ENCODE measurements around the gene POMZP3.
"Not testable (repeated sequence)": the region's sequence is repeated elsewhere in the genome, so short reads cannot be mapped to it uniquely, and the experiment has no call there.

POMZP3 gene

DNA sequence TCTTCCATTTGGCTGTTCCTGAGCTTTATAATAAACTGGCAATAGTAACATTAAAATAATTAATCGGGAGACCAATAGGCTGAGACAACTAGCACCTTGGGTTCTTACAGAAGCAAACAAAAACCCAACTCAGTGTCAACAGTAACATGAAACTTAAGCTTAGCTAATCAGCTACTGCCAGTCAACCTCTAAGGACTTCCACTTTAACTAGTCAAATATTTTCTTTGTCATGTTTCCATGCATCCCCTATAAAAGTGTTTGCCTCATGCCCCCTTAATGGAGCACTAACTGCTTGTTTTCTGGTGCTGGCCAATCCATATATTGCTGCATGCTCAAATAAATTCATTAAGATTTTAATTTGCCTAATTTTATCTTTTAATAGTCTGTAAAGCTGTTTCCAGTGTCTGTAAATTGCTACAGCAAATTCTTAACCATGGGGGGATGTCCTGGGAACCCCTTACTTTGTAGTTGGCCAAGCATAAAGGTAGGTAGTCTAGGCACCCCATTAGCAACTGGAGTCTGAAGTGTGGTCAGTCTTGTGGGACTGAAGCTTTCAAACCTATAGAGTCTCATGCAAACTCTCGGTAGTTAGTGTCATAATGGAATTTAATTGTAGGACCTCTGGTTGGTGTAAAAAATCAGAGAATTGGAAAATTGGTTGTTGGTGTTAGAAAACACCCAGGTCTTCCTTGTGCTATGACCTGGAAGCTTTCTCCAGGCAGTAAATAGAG, 40.3 kb downstream of the POMZP3 start:
- DNase-seq (ENCODE audit: low spot score) = not testable (repeated sequence)

DNA sequence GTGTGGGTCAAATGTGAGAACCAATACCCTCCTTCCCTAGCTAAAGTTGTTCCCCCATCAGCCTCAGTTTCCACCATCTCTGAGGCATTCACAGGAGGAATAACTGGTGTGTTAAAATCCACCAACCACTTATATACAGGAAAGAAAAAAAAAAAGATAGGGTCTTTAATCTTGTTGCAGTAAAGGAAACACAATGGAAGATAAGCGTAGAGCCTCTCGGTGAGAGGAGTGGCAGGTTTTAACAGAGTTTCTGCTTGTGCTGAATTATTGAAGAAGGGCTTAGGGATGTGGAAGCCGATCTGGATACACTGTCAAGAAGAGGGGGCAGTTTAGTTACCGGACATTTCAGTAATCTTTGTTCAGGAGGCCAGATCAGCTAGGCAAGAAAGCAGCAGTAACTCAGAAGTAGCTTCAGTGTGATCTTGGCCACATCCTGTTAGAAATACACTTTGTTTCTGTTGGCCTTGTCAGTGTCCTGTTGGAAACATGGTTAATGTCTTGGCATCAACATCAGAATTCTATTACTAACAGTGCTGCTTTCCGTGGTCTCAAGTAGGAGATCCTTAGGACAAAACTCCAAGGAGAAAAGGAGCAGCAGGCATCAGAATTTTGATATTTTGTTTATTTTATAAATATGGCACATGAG, 43.3 kb downstream of the POMZP3 start:
- DNase-seq (ENCODE audit: low spot score) = not testable (repeated sequence)

DNA sequence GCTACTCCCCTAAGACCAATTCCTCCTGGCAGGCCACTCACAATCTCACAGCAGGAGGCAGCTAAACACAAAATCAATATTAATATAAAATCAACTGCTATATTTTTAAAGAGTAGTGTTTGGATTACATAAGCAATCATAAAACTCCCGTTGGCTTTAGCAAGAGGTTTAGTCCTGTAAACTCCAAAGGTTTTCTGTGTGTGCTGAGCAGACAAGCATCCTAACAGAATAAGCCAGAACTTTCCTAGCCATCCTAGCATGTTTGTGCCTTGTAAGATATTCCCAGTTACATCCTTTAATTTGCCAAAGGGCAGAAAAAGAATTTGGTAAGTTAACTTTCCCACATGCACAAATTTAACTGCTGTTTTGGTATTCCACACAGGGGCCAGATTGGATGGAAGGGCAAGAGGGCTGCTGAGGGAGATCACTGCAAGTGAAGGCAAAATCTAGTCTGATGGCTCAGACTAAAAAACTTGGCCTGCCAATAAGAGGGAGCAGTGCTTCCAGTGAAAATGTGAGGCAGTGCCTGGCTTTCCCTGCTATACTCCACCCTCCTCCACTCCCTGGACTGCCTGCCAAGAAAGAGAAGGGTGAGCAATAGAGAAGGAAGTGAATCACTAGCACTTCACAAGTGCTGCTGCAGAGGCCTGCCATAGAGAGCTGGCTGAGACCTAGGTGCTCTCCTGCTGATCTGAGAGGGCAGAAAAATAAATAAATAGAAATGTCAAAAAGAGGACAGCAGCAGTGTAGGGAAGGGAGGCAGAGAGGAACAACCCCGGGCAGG, 44.0 kb downstream of the POMZP3 start:
- DNase-seq (ENCODE audit: low spot score) = not testable (repeated sequence)

DNA sequence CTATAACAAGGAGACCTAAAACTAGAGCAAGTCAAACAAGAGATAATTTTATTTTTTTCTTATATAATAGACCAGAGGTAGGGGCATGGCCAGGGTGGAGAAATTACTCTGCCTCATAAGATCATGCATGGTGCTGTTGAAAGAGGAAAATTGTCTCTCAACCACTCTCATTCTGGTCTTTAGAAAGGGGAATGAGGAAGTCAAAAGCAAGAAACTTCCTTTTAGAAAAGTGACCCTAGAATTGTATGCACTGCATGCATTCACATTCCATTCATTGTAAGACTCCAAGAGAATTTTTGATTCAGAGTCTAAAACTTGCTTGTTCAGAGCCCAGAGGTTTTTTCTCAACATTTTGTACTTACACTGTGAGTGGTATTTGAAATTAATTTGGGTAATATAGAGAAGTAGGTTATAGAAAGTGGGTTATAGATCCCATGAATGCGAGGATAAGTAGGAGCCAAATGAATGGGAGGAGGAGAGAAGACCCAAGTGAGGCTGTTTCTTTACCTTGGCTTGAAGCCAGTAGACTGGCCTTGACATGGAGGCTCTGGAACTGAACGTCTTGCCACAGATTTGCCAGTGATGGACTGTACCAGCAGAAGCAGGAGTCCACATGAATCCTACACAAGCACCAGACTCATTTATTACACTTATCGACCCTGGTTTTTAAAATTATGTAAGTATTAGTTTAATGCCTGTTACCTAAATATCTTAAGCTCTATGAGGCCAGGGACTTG, 51.0 kb downstream of the POMZP3 start:
- DNase-seq (ENCODE audit: low spot score) = not testable (repeated sequence)

DNA sequence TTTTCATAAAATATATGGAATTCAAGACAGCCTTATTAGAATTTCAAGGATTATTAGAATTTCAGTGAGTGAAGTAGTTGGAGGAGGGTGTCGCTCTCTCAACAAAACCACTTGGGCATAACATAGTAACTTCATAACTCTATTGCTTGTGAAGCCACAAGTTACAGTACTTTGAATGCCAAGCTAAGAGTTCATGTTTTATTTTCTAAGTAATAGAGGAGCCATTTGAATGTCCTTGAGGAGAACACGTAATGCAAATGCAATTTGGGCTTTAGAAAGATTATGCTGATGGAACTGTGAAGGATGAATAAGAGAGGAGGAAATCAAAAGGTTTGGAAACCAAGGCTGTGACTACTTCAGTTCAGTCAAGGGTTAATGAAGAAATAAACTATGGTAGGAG, 51.6 kb downstream of the POMZP3 start:
- not testable (repeated sequence) for DNase-seq (ENCODE audit: low spot score)

DNA sequence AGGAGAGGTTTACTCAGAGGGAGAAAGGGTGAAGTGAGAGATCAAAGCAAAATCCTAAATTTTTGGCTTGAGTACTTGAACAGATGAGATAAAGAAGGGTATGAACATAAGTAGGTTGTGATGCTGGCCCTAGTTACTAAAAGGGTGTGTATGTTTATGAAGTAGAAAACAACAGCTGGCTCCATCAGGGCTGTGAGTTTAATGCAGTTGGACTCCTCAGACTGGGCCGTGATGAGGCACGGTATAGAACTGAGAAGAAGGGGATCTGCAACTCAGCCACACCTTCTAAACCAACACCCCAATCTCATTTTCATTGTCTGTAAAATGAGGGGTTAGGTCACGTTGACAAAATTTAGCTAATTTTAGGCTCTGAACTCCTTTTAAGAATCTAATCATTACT, 54.8 kb downstream of the POMZP3 start:
- not testable (repeated sequence) for DNase-seq (ENCODE audit: low spot score)

DNA sequence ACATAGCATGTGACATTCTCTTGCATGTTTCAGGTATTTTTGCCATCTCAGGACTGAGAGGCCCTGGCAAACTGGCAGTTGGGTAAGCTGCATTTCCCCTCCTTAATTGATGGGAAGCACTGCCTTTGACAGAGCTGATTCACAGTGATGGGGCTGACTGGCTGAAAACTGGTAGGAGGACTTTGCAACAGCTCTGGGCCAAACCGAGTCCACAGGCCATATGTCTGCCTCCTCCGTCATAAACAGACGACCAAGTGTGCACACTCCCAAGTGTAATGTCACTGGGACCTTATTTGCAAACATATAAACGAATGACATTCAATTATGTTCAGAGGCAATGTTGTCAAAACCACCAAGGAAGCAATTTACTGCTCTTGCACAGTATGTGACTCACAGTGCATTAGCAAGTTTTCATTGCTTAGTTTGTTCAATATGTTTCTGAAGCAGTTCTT, 56.7 kb downstream of the POMZP3 start:
- DNase-seq (ENCODE audit: low spot score) = not testable (repeated sequence)

DNA sequence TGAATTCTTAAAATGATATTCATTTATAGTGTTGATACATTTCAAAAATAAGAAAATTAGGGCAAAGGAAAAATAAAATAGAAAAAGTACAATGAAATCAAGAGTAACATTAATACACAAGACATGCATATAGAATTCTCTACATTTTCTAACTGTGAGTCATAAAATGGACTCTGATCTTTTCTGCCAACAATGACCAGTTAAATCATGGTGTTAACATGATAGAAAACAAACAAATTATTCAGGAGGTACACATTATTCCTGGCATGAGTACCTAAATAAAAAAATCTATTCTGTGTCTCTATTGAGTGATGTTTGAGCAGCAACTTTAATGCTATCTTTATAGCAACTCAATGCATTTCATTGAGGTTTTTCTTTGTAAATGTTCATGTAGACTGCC, 58.3 kb downstream of the POMZP3 start:
- not testable (repeated sequence) for DNase-seq (ENCODE audit: low spot score)

DNA sequence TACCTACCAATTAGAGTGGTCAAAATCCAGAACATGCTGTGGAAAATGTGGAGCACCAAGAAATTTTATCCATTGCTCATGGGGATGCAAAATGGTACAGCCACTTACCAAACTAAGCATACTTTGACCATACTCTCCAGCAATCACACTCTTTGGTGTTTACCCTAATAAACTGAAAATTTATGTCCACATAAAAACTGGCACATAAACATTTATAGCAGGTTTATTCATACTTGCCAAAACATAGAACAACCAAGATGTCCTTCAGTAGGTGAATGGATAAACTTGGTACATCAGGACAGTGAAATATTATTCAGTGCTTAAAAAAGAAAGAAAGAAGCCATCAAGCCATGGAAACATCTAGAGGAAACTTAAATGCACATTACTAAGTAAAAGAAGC, 59.3 kb downstream of the POMZP3 start:
- DNase-seq (ENCODE audit: low spot score) = not testable (repeated sequence)

DNA sequence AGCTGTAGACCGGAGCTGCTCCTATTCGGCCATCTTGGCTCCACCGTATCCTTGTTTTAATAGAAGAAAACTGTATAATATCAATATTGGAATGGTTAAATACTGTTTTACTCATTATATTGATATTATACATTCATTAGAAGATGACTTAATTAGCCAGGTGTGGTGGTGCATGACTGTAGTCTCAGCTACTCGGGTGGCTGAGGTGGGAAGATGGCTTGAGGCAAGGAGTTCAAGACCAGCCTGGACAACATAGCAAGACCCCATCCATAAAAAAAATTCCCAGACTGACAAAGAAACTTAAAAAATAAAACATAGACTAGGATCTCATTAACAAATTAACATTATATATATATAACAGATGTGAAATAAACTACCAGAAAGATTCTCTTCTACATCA, 59.8 kb downstream of the POMZP3 start:
- DNase-seq (ENCODE audit: low spot score) = not testable (repeated sequence)

DNA sequence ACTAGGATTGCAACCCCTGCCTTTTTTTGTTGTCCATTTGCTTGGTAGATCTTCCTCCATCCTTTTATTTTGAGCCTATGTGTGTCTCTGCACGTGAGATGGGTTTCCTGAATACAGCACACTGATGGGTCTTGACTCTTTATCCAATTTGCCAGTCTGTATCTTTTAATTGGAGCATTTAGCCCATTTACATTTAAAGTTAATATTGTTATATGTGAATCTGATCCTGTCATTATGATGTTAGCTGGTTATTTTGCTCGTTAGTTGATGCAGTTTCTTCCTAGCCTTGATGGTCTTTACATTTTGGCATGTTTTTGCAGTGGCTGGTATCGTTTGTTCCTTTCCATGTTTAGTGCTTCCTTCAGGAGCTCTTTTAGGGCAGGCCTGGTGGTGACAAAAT, 62.1 kb downstream of the POMZP3 start:
- DNase-seq (ENCODE audit: low spot score) = not testable (repeated sequence)

DNA sequence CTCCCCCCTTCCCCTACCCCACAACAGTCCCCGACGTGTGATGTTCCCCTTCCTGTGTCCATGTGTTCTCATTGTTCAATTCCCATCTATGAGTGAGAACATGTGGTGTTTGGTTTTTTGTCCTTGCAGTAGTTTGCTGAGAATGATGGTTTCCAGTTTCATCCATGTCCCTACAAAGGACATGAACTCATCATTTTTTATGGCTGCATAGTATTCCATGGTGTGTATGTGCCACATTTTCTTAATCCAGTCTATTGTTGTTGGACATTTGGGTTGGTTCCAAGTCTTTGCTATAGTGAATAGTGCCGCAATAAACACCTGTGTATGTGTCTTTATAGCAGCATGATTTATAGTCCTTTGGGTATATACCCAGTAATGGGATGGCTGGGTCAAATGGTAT, 65.7 kb downstream of the POMZP3 start:
- not testable (repeated sequence) for DNase-seq (ENCODE audit: low spot score)

DNA sequence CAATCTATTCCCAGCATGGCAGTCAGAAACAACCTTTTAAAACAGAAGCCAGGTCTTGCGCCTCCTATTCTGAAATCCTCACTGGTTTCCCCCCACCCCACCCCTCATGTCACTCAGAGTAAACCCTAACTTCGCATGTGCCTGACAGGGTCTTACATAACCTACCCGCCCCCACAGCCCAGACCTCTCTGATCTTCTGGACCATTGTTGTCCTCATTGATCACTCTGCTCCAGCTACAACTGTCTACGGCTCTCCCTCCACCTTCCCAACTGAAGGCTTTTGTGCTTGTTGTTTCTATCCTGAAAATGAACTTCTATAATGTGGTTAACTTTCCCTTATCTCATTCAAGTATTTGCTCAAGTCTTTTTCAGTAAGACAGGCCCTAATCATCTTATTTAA, 66.9 kb downstream of the POMZP3 start:
- not testable (repeated sequence) for DNase-seq (ENCODE audit: low spot score)

All from ecto neural progenitor cell (in vitro differentiated cells).